ENCODE data around the gene SLC7A6. TPM values are rescaled to one million over a fixed set of nuclear protein-coding genes. Genes with fewer than 3 reads are reported as not detected.

Gene SLC7A6
- total RNA-seq, 2 donors from 2014 or later: 43.6 to 47.2 TPM

DNA sequence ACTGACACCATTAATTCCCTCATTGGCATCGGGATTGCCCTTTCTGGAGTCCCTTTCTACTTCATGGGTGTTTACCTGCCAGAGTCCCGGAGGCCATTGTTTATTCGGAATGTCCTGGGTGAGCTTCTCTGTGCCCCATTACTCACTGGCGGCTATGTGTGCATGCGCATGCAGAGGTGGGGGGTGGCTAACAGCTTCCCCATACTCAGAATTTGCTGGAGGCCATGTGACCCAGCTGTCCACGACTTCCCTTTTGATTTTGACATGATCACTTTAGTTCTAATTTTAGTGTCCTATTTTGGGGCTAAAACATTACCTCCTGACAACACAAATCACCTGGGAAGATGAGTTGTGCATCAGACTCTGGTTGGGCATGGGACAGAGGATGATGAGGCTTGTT lies 32.4 kb downstream of the SLC7A6 start:
- peaks cover 47% of the 10 kb centered on the region for H3K4me1 Mint-ChIP-seq
- no peak overlapping the region for H3K4me3 Mint-ChIP-seq
- no peaks in the 10 kb centered on the region for H3K9me3 Mint-ChIP-seq
- Histone ChIP-seq H3K36me3 (ENCODE audit: control insufficient read depth, insufficient read depth, low read length) (peaks cover 87% of the 10 kb centered on the region), H3K9me3 (ENCODE audit: control insufficient read depth, low read length) (no peaks in the 10 kb centered on the region), H3K9ac (ENCODE audit: extremely low read depth, low read length, poor library complexity, severe bottlenecking) (no peak overlapping the region), H3K4me3 (ENCODE audit: low read length) (no peak overlapping the region), H3K27me3 (ENCODE audit: control insufficient read depth, insufficient read depth, low read length, poor library complexity, severe bottlenecking) (no peaks in the 10 kb centered on the region), H3K4me1 (ENCODE audit: control insufficient read depth, insufficient read depth, low read length) (peaks cover 26% of the 10 kb centered on the region), H3K27ac (ENCODE audit: low read depth, low read length) (no peak overlapping the region)
- TF ChIP-seq, protein P1, sequence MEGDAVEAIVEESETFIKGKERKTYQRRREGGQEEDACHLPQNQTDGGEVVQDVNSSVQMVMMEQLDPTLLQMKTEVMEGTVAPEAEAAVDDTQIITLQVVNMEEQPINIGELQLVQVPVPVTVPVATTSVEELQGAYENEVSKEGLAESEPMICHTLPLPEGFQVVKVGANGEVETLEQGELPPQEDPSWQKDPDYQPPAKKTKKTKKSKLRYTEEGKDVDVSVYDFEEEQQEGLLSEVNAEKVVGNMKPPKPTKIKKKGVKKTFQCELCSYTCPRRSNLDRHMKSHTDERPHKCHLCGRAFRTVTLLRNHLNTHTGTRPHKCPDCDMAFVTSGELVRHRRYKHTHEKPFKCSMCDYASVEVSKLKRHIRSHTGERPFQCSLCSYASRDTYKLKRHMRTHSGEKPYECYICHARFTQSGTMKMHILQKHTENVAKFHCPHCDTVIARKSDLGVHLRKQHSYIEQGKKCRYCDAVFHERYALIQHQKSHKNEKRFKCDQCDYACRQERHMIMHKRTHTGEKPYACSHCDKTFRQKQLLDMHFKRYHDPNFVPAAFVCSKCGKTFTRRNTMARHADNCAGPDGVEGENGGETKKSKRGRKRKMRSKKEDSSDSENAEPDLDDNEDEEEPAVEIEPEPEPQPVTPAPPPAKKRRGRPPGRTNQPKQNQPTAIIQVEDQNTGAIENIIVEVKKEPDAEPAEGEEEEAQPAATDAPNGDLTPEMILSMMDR (conservative IDR thresholded peaks at IDR 0.05): no peak
- no peaks in the 10 kb centered on the region for H3K27me3 Mint-ChIP-seq (ENCODE audit: insufficient read depth)
- H3K27ac Mint-ChIP-seq: peak overlapping the region; percentile 26
- DNase-seq: no peak
- H3K36me3 Mint-ChIP-seq (ENCODE audit: low read depth): peaks cover 57% of the 10 kb centered on the region
- 96 to 100% methylated on average over 2 to 6 of the region's 6 CpGs for WGBS, 2 experiments (ENCODE audit: insufficient coverage in 1 of 2, insufficient read length in 1 of 2)

DNA sequence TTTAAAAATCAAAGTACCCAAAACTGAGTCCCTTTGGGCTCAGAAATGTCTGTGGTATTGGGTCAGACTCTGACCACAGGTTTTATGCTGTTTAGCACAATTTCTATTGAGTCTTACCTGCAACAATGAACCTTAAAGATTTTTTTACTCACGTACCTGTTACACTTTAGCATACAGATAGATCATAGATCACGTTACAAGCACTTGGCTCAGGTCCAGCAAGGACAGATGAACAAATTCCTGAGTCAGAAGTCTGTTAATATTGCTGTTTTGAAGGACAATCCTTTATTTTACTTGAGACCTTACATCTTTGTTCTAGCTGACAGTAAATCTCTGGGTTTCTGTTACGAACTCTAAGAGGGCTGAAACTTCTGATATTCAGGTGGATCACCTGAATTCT lies 33.6 kb downstream of the SLC7A6 start:
- H3K27me3 Mint-ChIP-seq (ENCODE audit: insufficient read depth): no peaks in the 10 kb centered on the region
- H3K4me3 ChIP-seq (ENCODE audit: low read length): no peak overlapping the region
- H3K9me3 ChIP-seq (ENCODE audit: control insufficient read depth, low read length): no peaks in the 10 kb centered on the region
- H3K27me3 ChIP-seq (ENCODE audit: control insufficient read depth, insufficient read depth, low read length, poor library complexity, severe bottlenecking): no peaks in the 10 kb centered on the region
- WGBS, 2 experiments (ENCODE audit: insufficient coverage in 1 of 2, insufficient read length in 1 of 2): 95 to 100% methylated on average over 3 of the region's 3 CpGs
- peaks cover 88% of the 10 kb centered on the region for H3K36me3 ChIP-seq (ENCODE audit: control insufficient read depth, insufficient read depth, low read length)
- H3K27ac Mint-ChIP-seq: no peak overlapping the region
- peaks cover 47% of the 10 kb centered on the region for H3K4me1 Mint-ChIP-seq
- H3K27ac ChIP-seq (ENCODE audit: low read depth, low read length): no peak overlapping the region
- H3K9ac ChIP-seq (ENCODE audit: extremely low read depth, low read length, poor library complexity, severe bottlenecking): no peak overlapping the region
- H3K36me3 Mint-ChIP-seq (ENCODE audit: low read depth): peaks cover 58% of the 10 kb centered on the region
- H3K9me3 Mint-ChIP-seq: no peaks in the 10 kb centered on the region
- DNase-seq: no peak
- no peak overlapping the region for H3K4me3 Mint-ChIP-seq
- TF ChIP-seq, protein P1 (conservative IDR thresholded peaks at IDR 0.05): no peak
- H3K4me1 ChIP-seq (ENCODE audit: control insufficient read depth, insufficient read depth, low read length): peaks cover 26% of the 10 kb centered on the region

DNA sequence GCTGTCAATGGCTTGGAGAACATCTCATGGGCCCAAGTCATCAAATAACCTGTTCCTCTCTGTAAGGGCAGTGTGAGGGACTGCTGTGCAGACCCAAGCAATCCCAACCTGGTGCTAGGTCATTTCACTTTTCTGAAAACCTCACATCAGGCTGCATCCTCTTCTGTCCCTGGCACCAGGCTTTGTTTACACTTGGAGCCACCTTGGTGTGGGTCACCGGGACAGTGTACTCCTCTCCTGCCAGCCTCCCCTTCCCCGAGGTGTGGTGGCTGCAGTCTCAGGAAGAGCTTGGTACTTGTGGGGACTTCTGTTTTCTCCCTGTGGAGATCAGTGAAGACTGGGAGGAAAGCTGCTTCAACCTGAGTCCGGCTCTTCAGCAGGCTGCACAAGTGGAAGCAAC lies 34.0 kb downstream of the SLC7A6 start:
- 92 to 100% methylated on average over 1 to 3 of the region's 3 CpGs for WGBS, 2 experiments (ENCODE audit: insufficient coverage in 1 of 2, insufficient read length in 1 of 2)
- no peak overlapping the region for H3K4me3 Mint-ChIP-seq
- no peak overlapping the region for H3K9ac ChIP-seq (ENCODE audit: extremely low read depth, low read length, poor library complexity, severe bottlenecking)
- peak overlapping the region; percentile 63 for H3K27ac Mint-ChIP-seq
- H3K4me3 ChIP-seq (ENCODE audit: low read length): peak overlapping the region; percentile 22
- peaks cover 59% of the 10 kb centered on the region for H3K36me3 Mint-ChIP-seq (ENCODE audit: low read depth)
- H3K9me3 Mint-ChIP-seq: no peaks in the 10 kb centered on the region
- DNase-seq: no peak
- H3K27ac ChIP-seq (ENCODE audit: low read depth, low read length): no peak overlapping the region
- H3K4me1 Mint-ChIP-seq: peaks cover 47% of the 10 kb centered on the region
- TF ChIP-seq, protein P1 (conservative IDR thresholded peaks at IDR 0.05): no peak
- no peaks in the 10 kb centered on the region for H3K27me3 ChIP-seq (ENCODE audit: control insufficient read depth, insufficient read depth, low read length, poor library complexity, severe bottlenecking)
- H3K9me3 ChIP-seq (ENCODE audit: control insufficient read depth, low read length): no peaks in the 10 kb centered on the region
- peaks cover 87% of the 10 kb centered on the region for H3K36me3 ChIP-seq (ENCODE audit: control insufficient read depth, insufficient read depth, low read length)
- peaks cover 26% of the 10 kb centered on the region for H3K4me1 ChIP-seq (ENCODE audit: control insufficient read depth, insufficient read depth, low read length)
- no peaks in the 10 kb centered on the region for H3K27me3 Mint-ChIP-seq (ENCODE audit: insufficient read depth)
